ENCODE measurements around the gene VPS26C.

The VPS26C gene

GRCh38 chr21:37263827-37264600 is 3.1 kb downstream of the VPS26C start:
- Histone ChIP-seq H4K20me1 (ENCODE audit: insufficient read depth, low read length) (peaks cover 10% of the 10 kb centered on the region; the same call in 1 of the 2 replicates), H2AFZ (ENCODE audit: low read depth, low read length) (no peak overlapping the region), H3K79me2 (ENCODE audit: insufficient read depth, low read length) (peaks cover 90% of the 10 kb centered on the region), H3K9ac (ENCODE audit: low read depth, low read length) (no peak overlapping the region), H3K27ac (ENCODE audit: low read length) (no peak overlapping the region), H3K27me3 (ENCODE audit: insufficient read depth, low read length, poor library complexity) (no peaks in the 10 kb centered on the region), H3K4me2 (ENCODE audit: insufficient read depth, low read length) (peak overlapping the region; percentile 8; the same call in 1 of the 2 replicates), H3K4me3 (ENCODE audit: low read depth in 1 of 2, low read length in 2 of 2) (no peak overlapping the region), H3K36me3 (ENCODE audit: insufficient read depth, low read length) (peaks cover 18% of the 10 kb centered on the region), H3K9me3 (ENCODE audit: insufficient read depth, low read length, severe bottlenecking) (no peaks in the 10 kb centered on the region), H3K4me1 (ENCODE audit: insufficient read depth, low read length) (peaks cover 43% of the 10 kb centered on the region)
- TF ChIP-seq, protein P1, sequence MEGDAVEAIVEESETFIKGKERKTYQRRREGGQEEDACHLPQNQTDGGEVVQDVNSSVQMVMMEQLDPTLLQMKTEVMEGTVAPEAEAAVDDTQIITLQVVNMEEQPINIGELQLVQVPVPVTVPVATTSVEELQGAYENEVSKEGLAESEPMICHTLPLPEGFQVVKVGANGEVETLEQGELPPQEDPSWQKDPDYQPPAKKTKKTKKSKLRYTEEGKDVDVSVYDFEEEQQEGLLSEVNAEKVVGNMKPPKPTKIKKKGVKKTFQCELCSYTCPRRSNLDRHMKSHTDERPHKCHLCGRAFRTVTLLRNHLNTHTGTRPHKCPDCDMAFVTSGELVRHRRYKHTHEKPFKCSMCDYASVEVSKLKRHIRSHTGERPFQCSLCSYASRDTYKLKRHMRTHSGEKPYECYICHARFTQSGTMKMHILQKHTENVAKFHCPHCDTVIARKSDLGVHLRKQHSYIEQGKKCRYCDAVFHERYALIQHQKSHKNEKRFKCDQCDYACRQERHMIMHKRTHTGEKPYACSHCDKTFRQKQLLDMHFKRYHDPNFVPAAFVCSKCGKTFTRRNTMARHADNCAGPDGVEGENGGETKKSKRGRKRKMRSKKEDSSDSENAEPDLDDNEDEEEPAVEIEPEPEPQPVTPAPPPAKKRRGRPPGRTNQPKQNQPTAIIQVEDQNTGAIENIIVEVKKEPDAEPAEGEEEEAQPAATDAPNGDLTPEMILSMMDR (IDR thresholded peaks at IDR 0.05; ENCODE audit: borderline replicate concordance, extremely low read depth, low read length, poor library complexity, severe bottlenecking) = no peak
- TF ChIP-seq EZH2 (IDR thresholded peaks at IDR 0.05; ENCODE audit: borderline replicate concordance, low read depth, low read length, severe bottlenecking) = no peak
- DNase-seq (no peak), ATAC-seq (ENCODE audit: insufficient read depth, low read depth) (no peak)

GRCh38 chr21:37259426-37259825 is 7.7 kb downstream of the VPS26C start:
- Histone ChIP-seq H3K4me2 (ENCODE audit: insufficient read depth, low read length) (peak overlapping the region; percentile 88), H3K27ac (ENCODE audit: low read length) (peak overlapping the region; percentile 58; the same call in 1 of the 2 replicates), H2AFZ (ENCODE audit: low read depth, low read length) (no peak overlapping the region), H3K4me3 (ENCODE audit: low read depth in 1 of 2, low read length in 2 of 2) (no peak overlapping the region), H3K36me3 (ENCODE audit: insufficient read depth, low read length) (peaks cover 21% of the 10 kb centered on the region), H3K79me2 (ENCODE audit: insufficient read depth, low read length) (peaks cover 98% of the 10 kb centered on the region), H3K27me3 (ENCODE audit: insufficient read depth, low read length, poor library complexity) (no peaks in the 10 kb centered on the region), H3K9ac (ENCODE audit: low read depth, low read length) (peak overlapping the region; percentile 81; the same call in 1 of the 2 replicates), H3K9me3 (ENCODE audit: insufficient read depth, low read length, severe bottlenecking) (no peaks in the 10 kb centered on the region), H3K4me1 (ENCODE audit: insufficient read depth, low read length) (peaks cover 37% of the 10 kb centered on the region), H4K20me1 (ENCODE audit: insufficient read depth, low read length) (peaks cover 15% of the 10 kb centered on the region; the same call in 1 of the 2 replicates)
- ATAC-seq (ENCODE audit: insufficient read depth, low read depth) (no peak), DNase-seq (no peak)
- no peak for TF ChIP-seq EZH2 (IDR thresholded peaks at IDR 0.05; ENCODE audit: borderline replicate concordance, low read depth, low read length, severe bottlenecking)
- TF ChIP-seq, protein P1 (IDR thresholded peaks at IDR 0.05; ENCODE audit: borderline replicate concordance, extremely low read depth, low read length, poor library complexity, severe bottlenecking) = no peak

DNA sequence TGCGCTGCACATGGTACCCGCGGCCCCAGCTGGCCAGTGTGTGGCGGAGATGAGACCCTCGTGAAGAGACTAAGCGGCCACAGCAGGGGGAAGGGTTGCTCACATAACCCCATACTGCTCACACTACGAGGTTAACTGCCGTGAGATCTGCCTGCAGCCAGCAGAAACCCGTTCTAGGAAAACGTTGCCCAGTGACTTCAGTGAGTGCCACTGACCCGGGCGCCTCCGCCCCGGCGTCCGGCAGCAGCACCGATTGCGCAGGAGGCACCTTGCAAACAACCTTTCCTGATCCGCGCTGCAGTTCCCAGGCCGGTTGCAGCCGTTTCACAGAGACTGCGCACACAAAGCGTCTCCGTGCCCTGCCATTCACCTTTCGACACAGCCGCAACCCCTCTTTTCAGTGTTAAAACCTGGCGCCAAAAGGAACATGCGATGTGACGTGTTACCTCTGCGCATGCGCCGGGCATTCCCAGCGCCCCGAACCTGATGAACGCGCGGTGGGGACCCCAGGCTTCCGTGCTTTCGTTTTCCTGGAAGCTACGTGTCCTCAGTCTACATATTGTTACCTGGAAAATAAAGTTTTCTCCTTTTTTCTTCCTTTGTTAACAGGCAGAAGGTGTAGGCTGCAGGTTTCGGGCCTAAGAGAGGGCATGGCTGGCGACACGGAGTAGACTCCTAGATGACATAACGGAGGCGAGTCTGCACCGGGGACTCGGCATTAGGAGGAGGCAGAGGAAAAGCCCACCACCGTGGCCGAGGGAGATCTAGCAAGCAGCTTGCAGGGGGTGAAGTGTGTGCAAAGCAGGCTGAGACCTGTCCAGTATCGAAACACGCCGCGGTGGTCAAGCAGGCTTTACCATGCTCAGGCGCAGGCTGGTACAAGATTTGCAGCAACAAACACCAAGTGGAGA is 8.9 kb downstream of the VPS26C start:
- peaks cover 98% of the 10 kb centered on the region for H3K79me2 ChIP-seq (ENCODE audit: insufficient read depth, low read length)
- TF ChIP-seq EZH2 (IDR thresholded peaks at IDR 0.05; ENCODE audit: borderline replicate concordance, low read depth, low read length, severe bottlenecking) = no peak
- TF ChIP-seq, protein P1 (IDR thresholded peaks at IDR 0.05; ENCODE audit: borderline replicate concordance, extremely low read depth, low read length, poor library complexity, severe bottlenecking) = peak; percentile 8
- H3K27ac ChIP-seq (ENCODE audit: low read length) = peak overlapping the region; percentile 92

More for the DNA sequence above, 8.9 kb downstream of the VPS26C start:
- Histone ChIP-seq H2AFZ (ENCODE audit: low read depth, low read length) (peak overlapping the region; percentile 91), H3K4me3 (ENCODE audit: low read depth in 1 of 2, low read length in 2 of 2) (peak overlapping the region; percentile 25 to 67; a peak in 3 of 4 replicates), H4K20me1 (ENCODE audit: insufficient read depth, low read length) (peaks cover 9% of the 10 kb centered on the region; the same call in 1 of the 2 replicates), H3K36me3 (ENCODE audit: insufficient read depth, low read length) (peaks cover 16% of the 10 kb centered on the region), H3K4me2 (ENCODE audit: insufficient read depth, low read length) (peak overlapping the region; percentile 88), H3K9me3 (ENCODE audit: insufficient read depth, low read length, severe bottlenecking) (no peaks in the 10 kb centered on the region), H3K9ac (ENCODE audit: low read depth, low read length) (peak overlapping the region; percentile 81), H3K4me1 (ENCODE audit: insufficient read depth, low read length) (peaks cover 34% of the 10 kb centered on the region), H3K27me3 (ENCODE audit: insufficient read depth, low read length, poor library complexity) (no peaks in the 10 kb centered on the region)
- DNase-seq (peak; percentile 86), ATAC-seq (ENCODE audit: insufficient read depth, low read depth) (peak; percentile 73)
